ENCODE measurements around the gene DTNB.

DNA sequence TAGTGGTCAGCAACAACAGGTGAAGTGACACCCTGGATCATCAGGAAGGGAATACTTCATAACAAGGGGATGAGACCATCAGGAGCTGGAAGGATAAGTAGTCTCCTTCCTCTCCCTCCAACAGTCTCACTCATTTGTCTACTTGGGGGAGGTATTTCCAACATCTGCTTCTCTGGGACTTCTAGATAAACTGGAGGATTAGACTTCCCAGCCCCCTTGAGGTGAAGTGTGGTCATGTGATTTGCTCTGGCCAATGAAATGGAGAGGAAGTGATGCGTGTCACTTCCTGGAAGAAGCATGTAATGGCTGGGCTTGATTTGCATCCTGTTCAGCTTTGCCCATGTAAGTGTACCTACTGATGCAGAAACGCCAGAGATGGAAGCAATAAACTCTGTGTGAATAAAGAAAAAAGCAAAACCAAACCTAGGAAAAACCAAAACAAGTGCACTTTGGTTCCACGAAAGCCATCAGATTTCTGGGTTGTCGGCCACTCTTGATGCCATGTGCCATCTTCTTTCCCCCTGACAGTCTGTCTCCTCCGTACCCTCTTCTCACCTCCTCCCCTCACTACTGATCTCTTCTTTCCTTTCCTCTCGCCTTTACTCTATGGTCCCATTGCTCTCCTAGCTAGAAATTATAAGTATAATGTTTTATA lies 255.5 kb downstream of the DTNB start:
- TF ChIP-seq EZH2 (IDR thresholded peaks at IDR 0.05; ENCODE audit: borderline replicate concordance, low read depth, low read length, severe bottlenecking), result no peak
- TF ChIP-seq, protein P1, sequence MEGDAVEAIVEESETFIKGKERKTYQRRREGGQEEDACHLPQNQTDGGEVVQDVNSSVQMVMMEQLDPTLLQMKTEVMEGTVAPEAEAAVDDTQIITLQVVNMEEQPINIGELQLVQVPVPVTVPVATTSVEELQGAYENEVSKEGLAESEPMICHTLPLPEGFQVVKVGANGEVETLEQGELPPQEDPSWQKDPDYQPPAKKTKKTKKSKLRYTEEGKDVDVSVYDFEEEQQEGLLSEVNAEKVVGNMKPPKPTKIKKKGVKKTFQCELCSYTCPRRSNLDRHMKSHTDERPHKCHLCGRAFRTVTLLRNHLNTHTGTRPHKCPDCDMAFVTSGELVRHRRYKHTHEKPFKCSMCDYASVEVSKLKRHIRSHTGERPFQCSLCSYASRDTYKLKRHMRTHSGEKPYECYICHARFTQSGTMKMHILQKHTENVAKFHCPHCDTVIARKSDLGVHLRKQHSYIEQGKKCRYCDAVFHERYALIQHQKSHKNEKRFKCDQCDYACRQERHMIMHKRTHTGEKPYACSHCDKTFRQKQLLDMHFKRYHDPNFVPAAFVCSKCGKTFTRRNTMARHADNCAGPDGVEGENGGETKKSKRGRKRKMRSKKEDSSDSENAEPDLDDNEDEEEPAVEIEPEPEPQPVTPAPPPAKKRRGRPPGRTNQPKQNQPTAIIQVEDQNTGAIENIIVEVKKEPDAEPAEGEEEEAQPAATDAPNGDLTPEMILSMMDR (IDR thresholded peaks at IDR 0.05; ENCODE audit: extremely low read depth in 1 of 2, insufficient read depth in 1 of 2, low read depth in 1 of 2, low read length in 2 of 2), result no peak
